Measurements from ENCODE around the gene SLC35F1. TPM values are rescaled to one million over a fixed set of nuclear protein-coding genes. Genes with fewer than 3 reads are reported as not detected.

Gene SLC35F1
- polyA plus RNA-seq, 1 donor, result 3.9 TPM

DNA sequence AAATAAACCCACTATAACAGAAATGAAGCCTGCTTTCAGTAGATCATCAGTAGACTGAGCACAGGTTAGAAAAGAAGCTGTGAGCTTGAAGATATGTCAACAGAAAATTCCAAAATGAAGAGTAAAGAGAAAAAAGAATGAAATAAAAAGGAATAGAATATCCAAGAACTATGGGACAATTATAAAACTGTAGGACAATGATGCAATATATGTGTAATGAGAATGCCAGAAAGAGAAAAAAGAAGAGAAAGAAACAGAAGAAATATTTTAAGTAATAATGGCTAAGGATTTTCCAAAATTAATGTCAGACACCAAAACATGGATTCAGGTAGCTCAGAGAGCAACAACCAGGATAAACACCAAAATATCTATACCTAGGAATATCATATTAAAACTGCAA is 449.6 kb downstream of the SLC35F1 start:
- no peak for DNase-seq

Other genes with a start within 250 kb of the SLC35F1 start
- 59.1 TPM for gene NUS1, start 231.8 kb upstream of the SLC35F1 start, polyA plus RNA-seq (ENCODE audit: insufficient read length)